DMS79 (cell line): Measurements from ENCODE around the gene SPDYE6.
A peak's percentile ranks its signal among the peaks of the same experiment; 100 is the strongest.
"Not testable (repeated sequence)": the region's sequence is repeated elsewhere in the genome, so short reads cannot be mapped to it uniquely, and the experiment has no call there.

Experiments used
- DNase-seq: peaks from one replicate; lab custom pipeline; 2025; lab: John Stamatoyannopoulos, UW

SPDYE6 gene, protein sequence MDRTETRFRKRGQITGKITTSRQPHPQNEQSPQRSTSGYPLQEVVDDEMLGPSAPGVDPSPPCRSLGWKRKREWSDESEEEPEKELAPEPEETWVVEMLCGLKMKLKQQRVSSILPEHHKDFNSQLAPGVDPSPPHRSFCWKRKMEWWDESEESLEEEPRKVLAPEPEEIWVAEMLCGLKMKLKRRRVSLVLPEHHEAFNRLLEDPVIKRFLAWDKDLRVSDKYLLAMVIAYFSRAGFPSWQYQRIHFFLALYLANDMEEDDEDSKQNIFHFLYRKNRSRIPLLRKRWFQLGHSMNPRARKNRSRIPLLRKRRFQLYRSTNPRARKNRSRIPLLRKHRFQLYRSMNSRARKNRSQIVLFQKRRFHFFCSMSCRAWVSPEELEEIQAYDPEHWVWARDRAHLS

GRCh38 chr7:102356344-102356743, at the start of gene SPDYE6:
SPDYE6 (minus strand) TSS chr7:102356444; CDS start chr7:102356023, 421 bp downstream.
- not testable (repeated sequence) for DNase-seq

GRCh38 chr7:102404862-102405188, 48.6 kb upstream of the SPDYE6 start:
- not testable (repeated sequence) for DNase-seq

DNA sequence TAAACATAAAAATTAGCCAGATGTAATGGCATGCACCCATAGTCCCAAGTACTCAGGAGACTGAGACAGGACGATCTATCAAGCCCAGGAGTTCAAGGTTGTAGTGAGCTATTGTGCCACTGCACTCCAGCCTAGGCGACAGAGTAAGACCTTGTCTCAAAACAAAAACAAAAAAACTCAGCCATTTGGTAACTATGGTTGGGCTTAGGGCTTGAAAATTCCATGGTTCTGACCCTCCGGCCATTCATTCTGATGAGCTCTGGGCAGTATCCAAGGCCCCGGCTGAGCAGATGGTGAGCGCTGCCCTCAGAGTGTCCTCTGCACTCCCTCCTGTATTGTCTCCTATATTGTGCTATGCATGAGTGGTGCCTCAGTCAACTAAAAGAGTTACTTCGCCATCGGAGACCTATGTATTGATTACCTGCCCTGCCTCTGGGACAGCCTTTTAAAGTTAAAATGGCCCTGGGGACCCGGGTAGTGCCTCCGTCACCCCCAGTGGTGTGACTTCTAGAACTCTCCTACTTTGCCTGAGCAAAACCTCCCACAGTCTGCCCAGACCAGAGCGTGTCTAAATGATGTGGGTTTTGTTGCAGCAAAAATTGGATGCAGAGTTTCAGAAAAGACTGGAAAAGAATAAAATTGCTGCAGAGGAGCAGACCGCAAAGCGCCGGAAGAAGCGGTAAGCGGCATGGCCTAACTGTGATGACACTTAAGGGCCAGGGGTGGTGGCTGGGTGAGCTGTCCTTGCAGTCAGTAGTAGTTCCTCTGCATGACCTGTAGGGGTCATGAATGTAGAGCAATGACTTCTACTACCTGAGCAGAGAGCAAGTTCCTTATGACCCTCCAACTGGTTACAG, 48.0 kb upstream of the SPDYE6 start:
- peak; percentile 31 for DNase-seq

- no peak for DNase-seq
Observed at GRCh38 chr7:102403563-102403962, 47.3 kb upstream of the SPDYE6 start.

GRCh38 chr7:102400360-102400759, 44.1 kb upstream of the SPDYE6 start:
- no peak for DNase-seq

DNA sequence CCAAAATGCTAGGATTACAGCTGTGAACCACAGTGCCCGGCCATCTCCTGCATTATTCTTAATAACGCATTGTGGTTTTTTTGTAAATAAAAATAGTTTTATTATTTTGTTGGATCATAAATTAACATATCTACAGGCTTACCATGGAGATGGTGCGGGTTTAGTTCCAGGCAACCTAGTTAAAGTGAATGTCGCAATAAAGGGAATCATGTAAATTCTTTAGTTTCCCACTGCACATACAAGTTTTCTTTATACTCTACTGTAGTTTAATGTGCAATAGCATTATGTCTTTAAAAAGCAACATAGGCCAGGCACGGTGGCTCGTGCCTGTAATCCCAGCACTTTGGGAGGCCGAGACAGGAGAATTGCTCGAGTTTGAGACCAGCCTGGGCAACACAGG, 42.3 kb upstream of the SPDYE6 start:
- no peak for DNase-seq

DNA sequence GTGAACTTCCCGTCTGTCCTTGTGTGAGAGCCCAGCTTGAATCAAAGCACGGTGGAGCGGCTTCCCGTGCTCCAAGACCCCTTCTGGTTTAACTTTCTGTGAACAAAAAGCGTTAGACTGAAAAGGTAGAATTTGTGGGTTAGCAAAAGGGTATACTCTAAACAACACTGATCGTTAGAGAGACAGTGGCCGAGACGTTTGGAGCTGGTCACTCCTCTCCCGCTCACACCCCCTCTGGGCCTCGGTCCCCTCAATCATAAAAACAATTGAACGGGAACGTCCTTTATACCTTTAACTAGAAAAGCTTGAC, 40.4 kb upstream of the SPDYE6 start:
- DNase-seq: no peak

GRCh38 chr7:102395873-102396709, 39.8 kb upstream of the SPDYE6 start, which contains the start of gene PRKRIP1:
PRKRIP1 (plus strand) TSS chr7:102396363; CDS start chr7:102396412, 49 bp downstream.
- peak; percentile 88 for DNase-seq

GRCh38 chr7:102395592-102395872, 39.3 kb upstream of the SPDYE6 start:
- DNase-seq: no peak

DNA sequence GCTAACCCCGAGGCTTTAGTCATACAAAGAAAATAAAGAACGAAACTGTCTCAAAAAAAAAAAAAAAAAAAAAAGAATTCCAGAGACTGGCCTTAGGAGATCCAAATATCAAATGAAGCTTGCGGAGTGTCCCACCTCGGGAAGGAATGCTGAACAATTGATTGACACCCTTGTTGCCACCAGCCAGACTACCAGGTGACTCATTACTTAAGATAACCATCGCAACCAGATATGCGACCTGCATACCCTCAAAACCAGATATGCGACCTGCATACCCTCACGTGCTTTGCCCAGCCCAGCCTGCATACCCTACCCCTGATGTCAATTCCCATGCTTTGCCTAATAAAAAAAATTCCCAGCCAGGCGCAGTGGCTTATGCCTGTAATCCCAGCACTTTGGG, 37.2 kb upstream of the SPDYE6 start:
- DNase-seq: no peak

GRCh38 chr7:102392330-102392729, 36.1 kb upstream of the SPDYE6 start:
- DNase-seq: no peak

- DNase-seq: peak; percentile 18
Observed at GRCh38 chr7:102390697-102391484, 34.6 kb upstream of the SPDYE6 start.

GRCh38 chr7:102389810-102390209, 33.6 kb upstream of the SPDYE6 start:
- no peak for DNase-seq

DNA sequence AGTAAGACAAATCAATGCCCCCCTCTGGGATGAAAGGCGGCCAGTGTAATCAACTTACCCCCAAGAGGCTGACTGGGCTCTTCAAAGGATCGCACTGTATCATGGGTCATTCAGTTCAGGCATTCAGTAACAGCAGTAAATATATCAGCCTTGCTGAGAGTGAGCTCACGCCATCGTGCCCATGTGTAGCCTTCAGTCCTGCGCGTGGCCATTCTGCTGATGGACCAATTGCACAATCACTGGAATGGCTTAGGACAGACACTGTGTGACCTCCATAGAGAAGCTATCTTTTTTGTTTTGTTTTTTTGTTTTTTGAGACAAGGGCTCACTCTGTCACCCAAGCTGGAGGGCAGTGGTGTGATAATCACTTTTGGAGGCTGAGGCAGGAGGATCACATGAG, 30.8 kb upstream of the SPDYE6 start:
- no peak for DNase-seq

DNA sequence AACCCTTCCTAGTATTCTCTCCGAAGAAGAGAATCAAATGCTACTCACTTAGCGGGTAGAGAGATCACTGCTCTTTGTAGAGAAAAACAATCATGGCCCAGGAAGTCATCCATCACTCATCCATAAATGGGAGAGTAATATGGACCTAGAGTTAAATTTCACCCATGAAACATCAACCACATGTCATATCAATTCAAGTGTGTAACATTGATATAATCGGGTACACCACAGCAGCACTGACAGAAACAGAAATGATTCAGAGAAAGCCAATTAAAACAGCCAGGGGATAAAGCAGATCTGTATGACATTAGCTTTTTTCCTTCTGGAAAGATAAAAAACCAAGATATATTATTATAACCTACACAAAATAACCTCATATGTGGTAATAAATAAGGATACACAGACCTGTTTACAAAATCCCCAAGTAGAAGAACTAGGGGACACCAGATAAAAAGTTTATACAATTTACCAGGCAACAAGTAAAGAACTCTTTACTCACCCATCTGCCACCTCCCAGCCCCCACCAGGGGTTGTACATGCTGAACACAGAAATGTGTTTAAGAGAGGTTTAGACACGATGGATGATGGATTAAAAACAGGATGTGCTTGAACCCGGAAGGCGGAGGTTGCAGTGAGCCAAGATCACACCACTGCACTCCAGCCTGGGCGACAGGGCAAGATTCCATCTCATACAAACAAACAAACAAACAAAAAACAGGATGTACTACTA, 25.6 kb upstream of the SPDYE6 start:
- not testable (repeated sequence) for DNase-seq

DNA sequence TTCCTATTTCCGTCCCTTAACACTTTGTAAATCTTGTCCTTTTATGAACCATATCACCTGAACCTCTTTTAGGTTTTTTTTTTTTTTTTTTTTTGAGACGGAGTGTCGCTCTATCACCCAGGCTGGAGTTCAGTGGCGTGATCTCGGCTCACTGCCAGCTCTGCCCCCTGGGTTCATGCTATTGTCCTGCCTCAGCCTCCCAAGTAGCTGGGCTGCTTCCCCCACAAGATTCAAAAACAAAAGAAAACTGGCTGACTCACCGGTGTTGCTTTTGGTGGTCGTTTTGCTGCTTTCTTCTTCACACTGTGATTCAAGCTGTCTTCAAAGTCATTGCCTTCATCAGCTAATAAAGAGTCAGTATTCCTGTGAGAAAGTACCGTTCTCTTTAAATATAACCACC, 24.6 kb upstream of the SPDYE6 start:
- DNase-seq: not testable (repeated sequence)

DNA sequence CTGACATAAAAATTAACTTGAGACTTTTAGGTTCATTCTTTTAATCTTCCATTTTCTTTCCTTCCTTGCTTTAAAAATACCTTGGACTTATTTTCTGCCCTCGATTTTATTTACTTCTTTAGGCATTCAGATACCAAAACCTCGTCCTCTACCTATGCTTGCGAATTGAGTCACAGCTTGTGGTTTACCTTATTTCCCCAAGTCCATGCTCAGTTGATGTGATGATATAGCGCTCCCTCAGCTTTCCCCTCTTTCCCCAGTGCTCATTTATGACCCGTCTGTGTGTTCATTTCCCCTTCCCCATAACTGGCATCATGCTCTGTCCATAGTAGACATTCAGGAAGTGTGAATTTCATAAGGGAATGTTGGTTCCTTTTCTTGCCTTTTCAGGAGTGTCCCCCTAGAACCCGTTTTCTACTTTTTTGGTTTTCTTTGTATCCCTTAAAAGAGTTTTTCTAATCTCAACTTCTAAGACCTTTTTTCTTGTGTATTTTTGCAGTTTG, 20.8 kb upstream of the SPDYE6 start:
- no peak for DNase-seq

GRCh38 chr7:102372796-102373195, 16.6 kb upstream of the SPDYE6 start:
- DNase-seq: not testable (repeated sequence)

GRCh38 chr7:102370038-102370437, 13.8 kb upstream of the SPDYE6 start:
- DNase-seq: not testable (repeated sequence)

DNA sequence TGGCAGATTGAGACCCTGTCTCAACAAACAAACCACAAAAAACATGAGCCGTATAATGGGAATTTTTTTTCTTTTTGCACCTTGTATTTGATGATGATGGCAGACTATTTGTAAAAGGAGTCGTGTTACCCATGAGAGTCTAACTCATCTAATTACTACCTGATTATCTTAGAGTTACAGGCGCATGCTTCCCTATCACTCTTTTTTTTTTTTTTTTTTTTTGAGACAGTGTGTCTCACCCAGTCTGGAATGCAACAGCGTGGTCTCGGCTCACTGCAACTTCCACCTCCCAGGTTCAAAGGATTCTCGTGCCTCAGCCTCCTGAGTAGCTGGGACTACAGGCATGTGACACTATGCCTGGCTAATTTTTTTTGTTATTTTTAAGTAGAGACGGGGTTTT, 9.1 kb upstream of the SPDYE6 start:
- DNase-seq: not testable (repeated sequence)

GRCh38 chr7:102364394-102364886, 8.2 kb upstream of the SPDYE6 start:
- not testable (repeated sequence) for DNase-seq
